ENCODE results near the gene COG5.
"Not testable (repeated sequence)": the region's sequence is repeated elsewhere in the genome, so short reads cannot be mapped to it uniquely, and the experiment has no call there.

The COG5 gene

DNA sequence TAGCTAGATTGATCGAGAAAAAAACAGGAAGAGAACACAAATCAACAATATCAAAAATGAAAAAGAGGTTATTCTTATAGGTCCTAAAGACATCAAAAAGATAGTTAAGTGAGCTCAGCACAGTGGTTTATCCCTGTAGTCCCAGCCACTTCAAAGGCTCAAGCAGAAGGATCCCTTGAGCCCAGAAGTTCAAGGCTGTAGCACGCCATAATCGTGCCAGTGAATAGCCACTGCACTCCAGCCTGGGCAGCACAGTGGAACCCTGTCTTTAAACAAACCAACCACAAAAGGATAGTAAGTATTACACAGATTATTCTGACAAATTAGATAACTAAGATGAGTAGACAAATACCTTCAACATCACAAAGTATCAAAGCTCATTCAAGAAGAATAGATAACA lies 311.8 kb downstream of the COG5 start:
- no peaks in the 10 kb centered on the region for H3K4me1 ChIP-seq
- H3K27me3 ChIP-seq (ENCODE audit: control insufficient read depth, insufficient read depth, low read length), result no peaks in the 10 kb centered on the region
- no peak overlapping the region for H3K4me2 ChIP-seq (ENCODE audit: low read length)
- no peak overlapping the region for H2AFZ ChIP-seq
- no peaks in the 10 kb centered on the region for H3K79me2 ChIP-seq
- H3K27ac ChIP-seq, result no peak overlapping the region
- no peaks in the 10 kb centered on the region for H3K9me3 ChIP-seq (ENCODE audit: control insufficient read depth, low read length)
- TF ChIP-seq, protein P1, sequence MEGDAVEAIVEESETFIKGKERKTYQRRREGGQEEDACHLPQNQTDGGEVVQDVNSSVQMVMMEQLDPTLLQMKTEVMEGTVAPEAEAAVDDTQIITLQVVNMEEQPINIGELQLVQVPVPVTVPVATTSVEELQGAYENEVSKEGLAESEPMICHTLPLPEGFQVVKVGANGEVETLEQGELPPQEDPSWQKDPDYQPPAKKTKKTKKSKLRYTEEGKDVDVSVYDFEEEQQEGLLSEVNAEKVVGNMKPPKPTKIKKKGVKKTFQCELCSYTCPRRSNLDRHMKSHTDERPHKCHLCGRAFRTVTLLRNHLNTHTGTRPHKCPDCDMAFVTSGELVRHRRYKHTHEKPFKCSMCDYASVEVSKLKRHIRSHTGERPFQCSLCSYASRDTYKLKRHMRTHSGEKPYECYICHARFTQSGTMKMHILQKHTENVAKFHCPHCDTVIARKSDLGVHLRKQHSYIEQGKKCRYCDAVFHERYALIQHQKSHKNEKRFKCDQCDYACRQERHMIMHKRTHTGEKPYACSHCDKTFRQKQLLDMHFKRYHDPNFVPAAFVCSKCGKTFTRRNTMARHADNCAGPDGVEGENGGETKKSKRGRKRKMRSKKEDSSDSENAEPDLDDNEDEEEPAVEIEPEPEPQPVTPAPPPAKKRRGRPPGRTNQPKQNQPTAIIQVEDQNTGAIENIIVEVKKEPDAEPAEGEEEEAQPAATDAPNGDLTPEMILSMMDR (IDR thresholded peaks at IDR 0.05), result no peak
- H3K36me3 ChIP-seq (ENCODE audit: control insufficient read depth, insufficient read depth, low read length), result no peaks in the 10 kb centered on the region
- no peak overlapping the region for H3K4me3 ChIP-seq (ENCODE audit: low read depth, low read length)
- H3K9ac ChIP-seq, result no peak overlapping the region

DNA sequence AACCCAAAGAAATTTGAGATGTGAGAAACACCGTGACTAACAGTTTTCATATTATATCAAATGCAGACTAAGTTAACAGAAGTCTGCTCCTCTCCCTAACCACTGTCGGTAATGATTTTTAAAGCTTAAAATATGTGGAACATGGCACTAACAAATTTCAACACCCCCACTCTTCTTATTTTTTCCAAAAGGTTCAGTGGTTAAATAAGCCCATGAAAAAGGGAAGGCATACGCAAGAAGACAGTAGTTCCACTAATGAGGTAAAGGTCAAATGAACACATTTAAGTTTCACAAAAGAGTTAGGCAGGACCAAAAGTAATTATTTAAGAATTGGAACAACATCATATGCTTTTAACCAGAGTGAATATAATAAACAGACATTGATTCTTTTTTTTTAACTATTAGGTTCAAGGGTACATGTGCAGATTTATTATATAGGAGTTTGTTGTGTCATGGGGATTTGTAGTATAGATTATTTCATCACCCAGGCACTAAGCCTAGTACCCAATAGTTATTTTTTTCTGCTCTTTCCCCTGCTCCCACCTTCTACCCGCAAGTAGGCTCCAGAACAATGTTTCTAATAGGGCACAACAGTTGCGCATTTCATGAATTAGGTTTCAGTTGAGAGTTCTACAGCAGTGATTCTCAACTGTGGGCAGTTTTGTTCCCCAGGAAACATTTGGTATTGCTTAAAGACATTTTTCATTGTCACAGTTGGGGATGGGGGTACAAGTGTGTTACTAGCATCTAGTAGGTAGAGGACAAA lies 315.0 kb downstream of the COG5 start:
- Histone ChIP-seq H3K4me3 (ENCODE audit: low read depth, low read length) (no peak overlapping the region), H3K79me2 (no peaks in the 10 kb centered on the region), H2AFZ (no peak overlapping the region), H3K4me1 (no peaks in the 10 kb centered on the region), H3K4me2 (ENCODE audit: low read length) (no peak overlapping the region), H3K9ac (no peak overlapping the region), H3K27me3 (ENCODE audit: control insufficient read depth, insufficient read depth, low read length) (no peaks in the 10 kb centered on the region), H3K36me3 (ENCODE audit: control insufficient read depth, insufficient read depth, low read length) (no peaks in the 10 kb centered on the region), H3K9me3 (ENCODE audit: control insufficient read depth, low read length) (no peaks in the 10 kb centered on the region), H3K27ac (no peak overlapping the region)
- TF ChIP-seq, protein P1 (IDR thresholded peaks at IDR 0.05), result no peak

DNA sequence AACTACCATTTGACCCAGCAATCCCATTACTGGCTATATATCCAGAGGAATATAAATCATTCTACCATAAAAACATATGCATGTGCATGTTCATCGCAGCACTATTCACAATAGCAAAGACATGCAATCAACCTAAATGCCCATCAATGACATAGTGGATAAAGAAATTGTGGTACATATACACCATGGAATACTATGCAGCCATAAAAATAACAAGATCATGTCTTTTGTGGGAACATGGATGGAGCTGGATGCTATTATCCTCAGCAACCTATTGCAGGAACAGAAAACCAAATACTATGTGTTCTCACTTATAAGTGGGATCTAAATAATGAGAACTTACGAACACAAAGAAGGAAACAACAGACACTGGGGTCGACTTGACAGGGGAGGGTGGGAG lies 316.9 kb downstream of the COG5 start:
- H3K36me3 ChIP-seq (ENCODE audit: control insufficient read depth, insufficient read depth, low read length); H3K9me3 ChIP-seq (ENCODE audit: control insufficient read depth, low read length); H3K9ac ChIP-seq; H3K79me2 ChIP-seq; H3K4me2 ChIP-seq (ENCODE audit: low read length); H2AFZ ChIP-seq; H3K4me3 ChIP-seq (ENCODE audit: low read depth, low read length); H3K27me3 ChIP-seq (ENCODE audit: control insufficient read depth, insufficient read depth, low read length); H3K27ac ChIP-seq; H3K4me1 ChIP-seq: not testable (repeated sequence)

DNA sequence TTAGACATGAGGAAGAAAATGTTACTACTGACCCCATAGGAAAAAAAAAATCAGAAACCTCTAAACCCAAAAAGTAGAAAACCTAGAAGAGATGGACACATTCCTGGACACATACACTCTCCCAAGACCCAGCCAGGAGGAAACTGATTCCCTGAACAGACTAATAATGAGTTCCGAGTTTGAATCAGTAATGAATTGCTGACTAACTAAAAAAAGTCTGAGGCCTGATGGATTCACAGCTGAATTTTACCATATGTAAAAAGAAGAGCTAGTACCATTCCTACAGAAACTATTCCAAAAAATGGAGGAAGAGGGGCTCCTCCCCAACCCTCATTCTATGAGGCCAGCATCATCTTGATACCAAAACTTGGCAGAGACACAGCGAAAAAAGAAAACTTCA lies 319.1 kb downstream of the COG5 start:
- Histone ChIP-seq H3K4me3 (ENCODE audit: low read depth, low read length) (no peak overlapping the region), H3K27me3 (ENCODE audit: control insufficient read depth, insufficient read depth, low read length) (no peaks in the 10 kb centered on the region), H3K79me2 (no peaks in the 10 kb centered on the region), H3K4me1 (no peaks in the 10 kb centered on the region), H3K9me3 (ENCODE audit: control insufficient read depth, low read length) (no peaks in the 10 kb centered on the region), H3K4me2 (ENCODE audit: low read length) (no peak overlapping the region), H3K27ac (no peak overlapping the region), H3K9ac (no peak overlapping the region), H2AFZ (no peak overlapping the region), H3K36me3 (ENCODE audit: control insufficient read depth, insufficient read depth, low read length) (no peaks in the 10 kb centered on the region)
- TF ChIP-seq, protein P1 (IDR thresholded peaks at IDR 0.05), result no peak

DNA sequence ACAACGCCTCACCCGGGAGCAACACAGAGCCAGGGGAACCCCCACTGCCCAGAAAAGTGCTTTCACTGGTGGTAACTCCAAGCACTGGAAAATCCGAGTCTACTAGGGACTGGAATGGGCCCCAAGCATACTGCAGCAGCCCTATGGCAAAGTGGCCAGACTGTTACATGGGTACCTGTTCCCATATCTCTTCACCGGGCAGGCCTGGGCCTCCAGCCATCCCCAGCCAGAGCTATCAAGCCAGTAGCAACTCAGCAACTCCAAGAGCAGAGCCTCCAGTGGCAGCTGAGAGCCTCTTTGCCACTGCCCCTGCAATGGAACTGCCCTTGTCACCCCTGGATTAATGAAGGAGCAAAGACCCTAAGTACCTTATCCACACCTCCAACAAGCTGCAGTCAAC lies 321.5 kb downstream of the COG5 start:
- no peaks in the 10 kb centered on the region for H3K27me3 ChIP-seq (ENCODE audit: control insufficient read depth, insufficient read depth, low read length)
- H3K4me2 ChIP-seq (ENCODE audit: low read length), result no peak overlapping the region
- no peaks in the 10 kb centered on the region for H3K79me2 ChIP-seq
- H3K9me3 ChIP-seq (ENCODE audit: control insufficient read depth, low read length), result no peaks in the 10 kb centered on the region
- no peak overlapping the region for H3K9ac ChIP-seq
- H3K4me1 ChIP-seq, result no peaks in the 10 kb centered on the region
- no peak overlapping the region for H2AFZ ChIP-seq
- H3K4me3 ChIP-seq (ENCODE audit: low read depth, low read length), result no peak overlapping the region
- TF ChIP-seq, protein P1 (IDR thresholded peaks at IDR 0.05), result no peak
- no peaks in the 10 kb centered on the region for H3K36me3 ChIP-seq (ENCODE audit: control insufficient read depth, insufficient read depth, low read length)
- no peak overlapping the region for H3K27ac ChIP-seq

Data from parathyroid adenoma (tissue), 2 donors.